Activated T-helper 17 cell treated with anti-CD3 and anti-CD28 coated beads, Interleukin-2, amount 50 U/mL, for 72 hours (primary cell): ENCODE data around the gene RSL1D1. TPM values are rescaled to one million over a fixed set of nuclear protein-coding genes. Genes with fewer than 3 reads are reported as not detected.

ENCODE experiments used
- ATAC-seq: fragments of 150-1000 bp; cut with Tn5 transposase; replicated peaks from 2 replicates; pipeline ENCODE4 v1.10.0; 2021; ENCODE audit warnings: mild to moderate bottlenecking, moderate library complexity
- H3K27ac Mint-ChIP-seq: one replicate; pipeline ENCODE4 v1.8.0; 2022; ENCODE audit warnings: mixed read lengths
- H3K27me3 Mint-ChIP-seq: one replicate; pipeline ENCODE4 v1.8.0; 2022; ENCODE audit warnings: mixed read lengths
- H3K36me3 Mint-ChIP-seq: one replicate; pipeline ENCODE4 v1.8.0; 2022; ENCODE audit warnings: low read depth, mild to moderate bottlenecking, mixed read lengths
- H3K4me1 Mint-ChIP-seq: one replicate; pipeline ENCODE4 v1.8.0; 2022; ENCODE audit warnings: mixed read lengths
- H3K4me3 Mint-ChIP-seq: one replicate; pipeline ENCODE4 v1.8.0; 2022; ENCODE audit warnings: mild to moderate bottlenecking, mixed read lengths
- H3K9me3 Mint-ChIP-seq: one replicate; pipeline ENCODE4 v1.8.0; 2022; ENCODE audit warnings: mixed read lengths
- total RNA-seq, 2 donors: library from RNA; stranded (reverse); gene quantifications; one replicate each; pipeline ENCODE4 v1.2.3, GENCODE V29; 2022

Gene RSL1D1
- 100 to 1,000 TPM; 275 to 288 TPM for total RNA-seq

GRCh38 chr16:11851294-11852091 lies at the start of gene RSL1D1:
RSL1D1 (minus strand) TSS chr16:11851542; CDS start chr16:11851512, 30 bp downstream.
- H3K36me3 Mint-ChIP-seq: peaks cover 82% of the 10 kb centered on the region
- H3K9me3 Mint-ChIP-seq: no peaks in the 10 kb centered on the region
- peak within 1 kb of the TSS; percentile 98 for H3K27ac Mint-ChIP-seq
- ATAC-seq: peak; percentile 93
- peaks cover 34% of the 10 kb centered on the region for H3K4me1 Mint-ChIP-seq
- H3K27me3 Mint-ChIP-seq: no peaks in the 10 kb centered on the region
- H3K4me3 Mint-ChIP-seq: peak within 1 kb of the TSS; percentile 99

- H3K9me3 Mint-ChIP-seq: no peaks in the 10 kb centered on the region
- peak overlapping the region; percentile 59 for H3K27ac Mint-ChIP-seq
- H3K27me3 Mint-ChIP-seq: no peaks in the 10 kb centered on the region
- peak overlapping the region; percentile 46 for H3K4me3 Mint-ChIP-seq
- peaks cover 74% of the 10 kb centered on the region for H3K36me3 Mint-ChIP-seq
- peak; percentile 75 for ATAC-seq
- peaks cover 43% of the 10 kb centered on the region for H3K4me1 Mint-ChIP-seq
Observed at GRCh38 chr16:11901091-11901490, 49.7 kb upstream of the RSL1D1 start.

- peaks cover 88% of the 10 kb centered on the region for H3K36me3 Mint-ChIP-seq
- H3K4me1 Mint-ChIP-seq: peaks cover 31% of the 10 kb centered on the region
- H3K27ac Mint-ChIP-seq: peak overlapping the region; percentile 51
- peak overlapping the region; percentile 5 for H3K4me3 Mint-ChIP-seq
- no peaks in the 10 kb centered on the region for H3K9me3 Mint-ChIP-seq
- H3K27me3 Mint-ChIP-seq: no peaks in the 10 kb centered on the region
- peak; percentile 75 for ATAC-seq
Observed at GRCh38 chr16:11896486-11897176, 45.3 kb upstream of the RSL1D1 start.

- no peak overlapping the region for H3K27ac Mint-ChIP-seq
- H3K27me3 Mint-ChIP-seq: no peaks in the 10 kb centered on the region
- H3K36me3 Mint-ChIP-seq: peaks cover 96% of the 10 kb centered on the region
- H3K4me1 Mint-ChIP-seq: peaks cover 14% of the 10 kb centered on the region
- H3K9me3 Mint-ChIP-seq: no peaks in the 10 kb centered on the region
- no peak for ATAC-seq
- H3K4me3 Mint-ChIP-seq: no peak overlapping the region
Observed at GRCh38 chr16:11893571-11893970, 42.2 kb upstream of the RSL1D1 start.

GRCh38 chr16:11892761-11893160 lies 41.4 kb upstream of the RSL1D1 start:
- peaks cover 96% of the 10 kb centered on the region for H3K36me3 Mint-ChIP-seq
- no peaks in the 10 kb centered on the region for H3K27me3 Mint-ChIP-seq
- H3K27ac Mint-ChIP-seq: no peak overlapping the region
- ATAC-seq: no peak
- H3K4me3 Mint-ChIP-seq: no peak overlapping the region
- H3K9me3 Mint-ChIP-seq: no peaks in the 10 kb centered on the region
- peaks cover 9% of the 10 kb centered on the region for H3K4me1 Mint-ChIP-seq

GRCh38 chr16:11890231-11890965 lies 39.1 kb upstream of the RSL1D1 start:
- ATAC-seq: no peak
- Mint-ChIP-seq H3K27me3 (no peaks in the 10 kb centered on the region), H3K27ac (no peak overlapping the region), H3K36me3 (peaks cover 97% of the 10 kb centered on the region), H3K4me3 (no peak overlapping the region), H3K9me3 (no peaks in the 10 kb centered on the region), H3K4me1 (no peaks in the 10 kb centered on the region)

- Mint-ChIP-seq H3K4me1 (no peaks in the 10 kb centered on the region), H3K9me3 (no peaks in the 10 kb centered on the region), H3K27me3 (no peaks in the 10 kb centered on the region), H3K36me3 (peaks cover 97% of the 10 kb centered on the region), H3K4me3 (no peak overlapping the region), H3K27ac (no peak overlapping the region)
- ATAC-seq: no peak
Observed at GRCh38 chr16:11886881-11887280, 35.5 kb upstream of the RSL1D1 start.

GRCh38 chr16:11884035-11884434 lies 32.7 kb upstream of the RSL1D1 start:
- no peak overlapping the region for H3K4me3 Mint-ChIP-seq
- H3K4me1 Mint-ChIP-seq: no peaks in the 10 kb centered on the region
- no peak for ATAC-seq
- no peaks in the 10 kb centered on the region for H3K9me3 Mint-ChIP-seq
- peaks cover 100% of the 10 kb centered on the region for H3K36me3 Mint-ChIP-seq
- no peak overlapping the region for H3K27ac Mint-ChIP-seq
- H3K27me3 Mint-ChIP-seq: no peaks in the 10 kb centered on the region

- Mint-ChIP-seq H3K4me3 (no peak overlapping the region), H3K27ac (no peak overlapping the region), H3K36me3 (peaks cover 97% of the 10 kb centered on the region), H3K27me3 (no peaks in the 10 kb centered on the region), H3K4me1 (no peaks in the 10 kb centered on the region), H3K9me3 (no peaks in the 10 kb centered on the region)
- peak; percentile 26 for ATAC-seq
Observed at GRCh38 chr16:11880007-11880406, 28.7 kb upstream of the RSL1D1 start.

GRCh38 chr16:11877374-11877773 lies 26.0 kb upstream of the RSL1D1 start:
- Mint-ChIP-seq H3K9me3 (no peaks in the 10 kb centered on the region), H3K27ac (no peak overlapping the region), H3K4me1 (no peaks in the 10 kb centered on the region), H3K27me3 (no peaks in the 10 kb centered on the region), H3K4me3 (no peak overlapping the region), H3K36me3 (peaks cover 97% of the 10 kb centered on the region)
- ATAC-seq: no peak

- Mint-ChIP-seq H3K9me3 (no peaks in the 10 kb centered on the region), H3K27me3 (no peaks in the 10 kb centered on the region), H3K36me3 (peaks cover 97% of the 10 kb centered on the region), H3K4me1 (no peaks in the 10 kb centered on the region), H3K4me3 (no peak overlapping the region), H3K27ac (no peak overlapping the region)
- ATAC-seq: no peak
Observed at GRCh38 chr16:11876306-11876705, 25.0 kb upstream of the RSL1D1 start.

GRCh38 chr16:11875721-11876120 lies 24.4 kb upstream of the RSL1D1 start:
- H3K27ac Mint-ChIP-seq: no peak overlapping the region
- H3K9me3 Mint-ChIP-seq: no peaks in the 10 kb centered on the region
- H3K4me1 Mint-ChIP-seq: no peaks in the 10 kb centered on the region
- no peak overlapping the region for H3K4me3 Mint-ChIP-seq
- no peak for ATAC-seq
- H3K27me3 Mint-ChIP-seq: no peaks in the 10 kb centered on the region
- peaks cover 97% of the 10 kb centered on the region for H3K36me3 Mint-ChIP-seq

GRCh38 chr16:11871193-11871592 lies 19.9 kb upstream of the RSL1D1 start:
- Mint-ChIP-seq H3K9me3 (no peaks in the 10 kb centered on the region), H3K27ac (no peak overlapping the region), H3K27me3 (no peaks in the 10 kb centered on the region), H3K36me3 (peaks cover 78% of the 10 kb centered on the region), H3K4me3 (no peak overlapping the region), H3K4me1 (no peaks in the 10 kb centered on the region)
- no peak for ATAC-seq

- Mint-ChIP-seq H3K9me3 (no peaks in the 10 kb centered on the region), H3K27ac (no peak overlapping the region), H3K4me1 (no peaks in the 10 kb centered on the region), H3K36me3 (peaks cover 70% of the 10 kb centered on the region), H3K27me3 (no peaks in the 10 kb centered on the region), H3K4me3 (no peak overlapping the region)
- no peak for ATAC-seq
Observed at GRCh38 chr16:11870399-11870798, 19.1 kb upstream of the RSL1D1 start.
